Progenitor cell of endocrine pancreas (in vitro differentiated cells): ENCODE results near the gene CDIPT. TPM values are rescaled to one million over a fixed set of nuclear protein-coding genes. Genes with fewer than 3 reads are reported as not detected.

ENCODE experiments used
- DNase-seq: peaks from one replicate; pipeline ENCODE4 v3.0.0; 2021; ENCODE audit warnings: low spot score; ENCODE audit not compliant: unreplicated experiment
- H3K27ac Mint-ChIP-seq: 2 replicates; pipeline ENCODE4 v1.8.0; 2021; ENCODE audit warnings: mild to moderate bottlenecking, moderate library complexity, mixed read lengths
- H3K27me3 Mint-ChIP-seq: 2 replicates; pipeline ENCODE4 v1.8.0; 2021; ENCODE audit warnings: mixed read lengths
- H3K36me3 Mint-ChIP-seq: 2 replicates; pipeline ENCODE4 v1.8.0; 2022; ENCODE audit warnings: mixed read lengths; ENCODE audit not compliant: insufficient read depth
- H3K4me1 Mint-ChIP-seq: 2 replicates; pipeline ENCODE4 v1.8.0; 2021; ENCODE audit warnings: low read depth, mixed read lengths
- H3K4me3 Mint-ChIP-seq: 2 replicates; pipeline ENCODE4 v1.8.0; 2021; ENCODE audit warnings: low read depth, mild to moderate bottlenecking, moderate library complexity, mixed read lengths
- H3K9me3 Mint-ChIP-seq: 2 replicates; pipeline ENCODE4 v1.8.0; 2021; ENCODE audit warnings: low read depth, mixed read lengths
- CTCF ChIP-seq: fragments of 200-600 bp; sonication (generic); IDR thresholded peaks from one replicate; pipeline ENCODE4 v1.5.0; 2021; ENCODE audit warnings: antibody characterized with exemption, mild to moderate bottlenecking; ENCODE audit not compliant: unreplicated experiment
- total RNA-seq: library from RNA; stranded (reverse); gene quantifications from 2 replicates; pipeline ENCODE4 v1.2.1, GENCODE V29; 2021

Gene CDIPT
- total RNA-seq, 1 donor from 2014 or later = 51.2 TPM

- peaks cover 4% of the 10 kb centered on the region for H3K4me1 Mint-ChIP-seq
- no peak for DNase-seq
- no peak overlapping the region for H3K4me3 Mint-ChIP-seq
- no peaks in the 10 kb centered on the region for H3K9me3 Mint-ChIP-seq
- H3K27ac Mint-ChIP-seq = peak overlapping the region; percentile 52
- peaks cover 17% of the 10 kb centered on the region for H3K27me3 Mint-ChIP-seq
- no peaks in the 10 kb centered on the region for H3K36me3 Mint-ChIP-seq
- TF ChIP-seq CTCF = no peak
Measured at GRCh38 chr16:29904947-29905346, 41.9 kb upstream of the CDIPT start.

- DNase-seq = no peak
- no peak overlapping the region for H3K4me3 Mint-ChIP-seq
- H3K4me1 Mint-ChIP-seq = peaks cover 10% of the 10 kb centered on the region
- H3K27me3 Mint-ChIP-seq = peaks cover 22% of the 10 kb centered on the region
- H3K27ac Mint-ChIP-seq = no peak overlapping the region
- no peak for TF ChIP-seq CTCF
- no peaks in the 10 kb centered on the region for H3K36me3 Mint-ChIP-seq
- H3K9me3 Mint-ChIP-seq = no peaks in the 10 kb centered on the region
Measured at GRCh38 chr16:29903590-29903989, 40.6 kb upstream of the CDIPT start.

GRCh38 chr16:29901607-29901945, 38.5 kb upstream of the CDIPT start:
- Mint-ChIP-seq H3K36me3 (no peaks in the 10 kb centered on the region), H3K27me3 (peaks cover 35% of the 10 kb centered on the region), H3K4me3 (peak overlapping the region; percentile 11), H3K9me3 (no peaks in the 10 kb centered on the region), H3K27ac (no peak overlapping the region), H3K4me1 (peaks cover 13% of the 10 kb centered on the region)
- DNase-seq = no peak
- no peak for TF ChIP-seq CTCF

- peak overlapping the region; percentile 72 for H3K4me3 Mint-ChIP-seq
- TF ChIP-seq CTCF = no peak
- H3K27ac Mint-ChIP-seq = no peak overlapping the region
- H3K27me3 Mint-ChIP-seq = peaks cover 35% of the 10 kb centered on the region
- H3K9me3 Mint-ChIP-seq = no peaks in the 10 kb centered on the region
- H3K4me1 Mint-ChIP-seq = peaks cover 13% of the 10 kb centered on the region
- no peaks in the 10 kb centered on the region for H3K36me3 Mint-ChIP-seq
- no peak for DNase-seq
Measured at GRCh38 chr16:29900888-29901606, 38.0 kb upstream of the CDIPT start.

- H3K4me3 Mint-ChIP-seq = peak within 1 kb of the TSS; percentile 72
- peaks cover 35% of the 10 kb centered on the region for H3K27me3 Mint-ChIP-seq
- H3K4me1 Mint-ChIP-seq = peaks cover 13% of the 10 kb centered on the region
- DNase-seq = peak; percentile 84
- TF ChIP-seq CTCF = no peak
- no peak within 1 kb of the TSS for H3K27ac Mint-ChIP-seq
- no peaks in the 10 kb centered on the region for H3K9me3 Mint-ChIP-seq
- H3K36me3 Mint-ChIP-seq = no peaks in the 10 kb centered on the region
Measured at GRCh38 chr16:29900102-29900887, 37.3 kb upstream of the CDIPT start, which contains the start of gene ASPHD1. Gene ASPHD1 (plus strand): TSS chr16:29900488. CDS start chr16:29900972, 484 bp downstream.
